Activated CD8-positive, alpha-beta memory T cell treated with anti-CD3 and anti-CD28 coated beads, Interleukin-2, amount 50 U/mL, for 24 hours (primary cell): ENCODE results near the gene SFT2D3.

Source experiments
- DNase-seq: peaks from one replicate; pipeline ENCODE4 v3.0.0-alpha.2; 2020; ENCODE audit errors: extremely low read depth

The SFT2D3 gene

GRCh38 chr2:127681976-127682857, 19.1 kb upstream of the SFT2D3 start:
- no peak for DNase-seq

- no peak for DNase-seq
These were observed 18.2 kb upstream of the SFT2D3 start for GRCh38 chr2:127683056-127683455.

GRCh38 chr2:127683757-127684156, 17.5 kb upstream of the SFT2D3 start:
- DNase-seq = no peak

- DNase-seq = no peak
These were observed 15.8 kb upstream of the SFT2D3 start for GRCh38 chr2:127685410-127686080.

- DNase-seq = no peak
These were observed 12.9 kb upstream of the SFT2D3 start for GRCh38 chr2:127688405-127688804.

GRCh38 chr2:127690696-127691095, 10.6 kb upstream of the SFT2D3 start:
- no peak for DNase-seq

- DNase-seq = no peak
These were observed 6.3 kb upstream of the SFT2D3 start for GRCh38 chr2:127694986-127695385.

GRCh38 chr2:127695491-127696472, 5.5 kb upstream of the SFT2D3 start:
- DNase-seq = no peak

- DNase-seq = no peak
These were observed 3.7 kb upstream of the SFT2D3 start for GRCh38 chr2:127697482-127698180.

GRCh38 chr2:127698553-127699355, 2.5 kb upstream of the SFT2D3 start:
- DNase-seq = no peak

- DNase-seq = no peak
These were observed 637 bp upstream of the SFT2D3 start for GRCh38 chr2:127700527-127701192.

GRCh38 chr2:127701651-127702394, 526 bp downstream of the SFT2D3 start:
- DNase-seq = peak; percentile 41

- no peak for DNase-seq
These were observed 1.2 kb downstream of the SFT2D3 start for GRCh38 chr2:127702395-127703009.

GRCh38 chr2:127703282-127703681, 2.0 kb downstream of the SFT2D3 start:
- no peak for DNase-seq

GRCh38 chr2:127704641-127705390, 3.5 kb downstream of the SFT2D3 start:
- no peak for DNase-seq

- no peak for DNase-seq
These were observed 4.2 kb downstream of the SFT2D3 start for GRCh38 chr2:127705391-127706065.

- no peak for DNase-seq
These were observed 5.1 kb downstream of the SFT2D3 start for GRCh38 chr2:127706215-127706990.
